Measurements from ENCODE around the gene HIC1.

Gene HIC1

DNA sequence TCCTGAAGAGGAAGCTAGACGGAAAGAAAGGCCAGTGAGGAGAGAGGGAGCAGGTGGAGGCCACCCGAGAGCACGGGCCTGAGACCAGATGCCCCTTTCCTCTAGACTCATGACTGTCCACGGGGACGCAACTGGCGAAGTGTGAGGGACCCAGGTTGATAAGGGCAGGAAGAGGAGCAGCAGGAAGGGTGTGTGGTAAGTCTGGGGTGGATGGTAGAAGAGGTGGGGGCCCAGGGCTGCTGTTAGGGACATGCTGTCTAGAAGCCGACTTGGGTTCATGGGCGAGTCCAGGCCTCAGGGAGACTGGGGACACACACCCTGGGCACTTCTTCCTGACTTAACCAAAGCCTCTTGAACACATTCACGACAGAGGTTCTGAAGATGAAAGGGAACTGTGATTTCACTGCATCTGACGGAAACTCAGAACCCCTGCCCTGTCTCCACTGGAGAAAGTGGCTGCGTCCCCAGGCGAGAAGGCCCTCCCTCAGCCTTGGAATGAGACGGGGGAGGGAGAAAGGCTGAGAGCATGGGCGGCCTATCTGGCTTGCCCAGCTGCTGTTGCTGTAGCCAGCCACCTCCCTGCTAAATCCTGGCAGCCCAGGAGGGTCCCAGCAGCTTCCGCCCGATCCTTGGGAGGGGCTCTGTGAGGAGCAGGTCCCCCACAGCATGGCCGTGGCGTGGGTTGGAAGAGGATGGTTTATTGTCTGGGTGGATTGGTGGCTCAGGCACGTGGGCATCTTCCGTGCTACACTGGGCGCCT, 6.0 kb downstream of the HIC1 start:
- no peak for DNase-seq

DNA sequence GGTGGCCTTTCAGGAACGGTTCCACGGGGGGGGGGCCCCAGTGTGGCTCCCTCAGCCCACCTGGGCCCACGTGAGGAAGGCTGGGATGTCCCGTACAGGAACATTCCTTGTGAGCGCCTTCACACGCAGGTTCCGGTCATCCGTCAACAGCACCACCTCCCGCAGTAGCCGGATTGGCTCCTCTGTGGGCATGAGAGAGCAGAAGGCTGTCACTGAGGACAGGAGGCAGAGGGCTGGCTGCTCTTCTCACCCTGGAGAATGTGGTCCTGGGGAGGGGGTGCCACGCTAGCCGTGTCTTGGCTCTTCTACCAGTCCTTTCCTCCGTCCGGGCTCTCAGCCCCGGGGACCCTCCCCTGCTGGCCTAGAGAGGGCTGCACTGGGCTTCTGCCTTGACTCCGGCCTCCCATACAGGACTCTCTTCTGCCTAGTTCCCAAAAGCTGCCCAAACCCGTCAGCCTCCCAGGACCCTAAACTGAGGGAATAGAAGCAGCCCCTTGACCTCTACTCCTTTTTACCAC, 6.6 kb downstream of the HIC1 start:
- no peak for DNase-seq

DNA sequence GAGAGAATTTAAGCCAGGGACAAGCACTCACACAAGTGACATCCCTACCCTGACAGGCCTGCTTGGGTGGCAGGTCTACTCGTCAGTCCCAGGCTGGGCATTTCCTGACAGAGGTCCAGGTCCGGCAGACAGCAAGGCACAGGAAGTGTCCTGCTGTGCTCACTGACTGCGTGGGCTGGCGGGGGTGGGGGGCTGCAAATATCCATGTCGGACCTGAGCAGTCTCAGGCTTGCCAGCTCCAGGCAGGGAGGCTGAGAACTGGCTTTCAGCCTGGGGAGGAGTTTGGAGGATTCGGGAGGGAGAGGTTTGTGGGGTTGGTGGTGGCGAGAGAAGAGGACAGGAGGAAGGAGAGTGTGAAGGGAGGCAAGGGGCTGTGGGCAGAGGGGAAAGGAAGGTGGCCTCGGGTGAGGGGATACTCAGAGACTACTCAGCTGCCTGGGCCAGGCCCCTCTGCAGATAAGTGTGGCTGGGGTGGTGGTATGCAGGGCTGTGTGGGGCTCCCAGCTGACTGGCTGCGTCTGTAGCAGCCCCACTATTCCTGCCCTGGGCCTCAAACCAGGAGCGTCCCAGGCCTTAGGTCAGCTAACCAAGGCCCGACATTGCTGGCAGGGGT, 7.8 kb downstream of the HIC1 start:
- no peak for DNase-seq

DNA sequence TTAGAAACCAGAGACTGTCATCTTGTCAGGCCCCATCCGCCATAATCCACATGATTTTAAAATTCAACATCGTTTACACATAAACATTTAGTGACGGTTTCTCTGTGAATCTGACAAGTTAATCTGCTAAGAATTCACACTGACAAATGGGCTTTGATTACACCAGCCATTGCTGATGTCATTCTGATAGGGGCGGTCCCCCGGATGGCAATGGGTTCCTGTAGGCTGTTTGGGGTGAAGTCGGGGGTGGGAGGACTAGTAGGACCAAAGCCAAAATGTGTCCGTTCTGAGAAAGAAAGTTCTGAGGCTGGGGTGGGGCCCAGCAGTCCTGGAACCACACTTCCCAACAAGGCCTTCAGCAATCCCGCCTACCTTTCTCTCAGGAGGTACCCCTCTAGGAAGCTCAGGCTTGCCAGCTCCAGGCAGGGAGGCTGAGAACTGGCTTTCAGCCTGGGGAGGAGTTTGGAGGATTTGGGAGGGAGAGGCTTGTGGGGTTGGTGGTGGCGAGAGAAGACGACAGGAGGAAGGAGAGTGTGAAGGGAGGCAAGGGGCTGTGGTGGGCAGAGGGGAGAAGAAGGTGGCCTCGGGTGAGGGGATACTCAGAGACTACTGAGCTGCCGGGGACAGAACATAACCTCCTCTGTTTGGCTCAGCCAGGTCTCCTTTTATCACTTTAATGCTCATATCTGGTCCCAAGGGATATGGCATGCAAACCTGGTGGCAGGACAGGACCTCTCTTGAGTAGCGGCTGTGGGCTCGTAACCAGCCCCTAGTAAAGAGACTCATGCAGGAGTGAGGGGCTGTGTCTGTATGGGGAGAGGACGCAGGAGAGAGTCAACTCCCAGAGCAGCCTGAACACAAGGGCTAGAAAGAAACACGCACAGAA, 8.6 kb downstream of the HIC1 start:
- no peak for DNase-seq

DNA sequence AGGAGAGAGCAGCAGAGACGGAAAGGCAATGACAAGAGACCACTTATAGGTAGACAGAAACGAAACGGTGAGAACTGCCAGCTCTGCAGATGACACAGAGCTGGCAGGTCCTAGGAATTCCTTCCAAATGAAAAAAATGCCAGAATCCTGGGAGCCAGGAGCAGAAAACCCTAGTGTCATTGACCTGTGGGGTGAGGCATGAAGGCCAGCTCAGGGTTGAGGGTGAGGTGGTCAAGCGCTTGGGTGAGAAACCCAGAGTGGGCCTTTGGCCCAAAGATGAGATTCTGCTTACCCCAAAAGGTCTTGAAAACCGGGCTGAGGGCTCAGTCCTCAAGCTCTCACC, 9.2 kb downstream of the HIC1 start:
- DNase-seq: no peak

DNA sequence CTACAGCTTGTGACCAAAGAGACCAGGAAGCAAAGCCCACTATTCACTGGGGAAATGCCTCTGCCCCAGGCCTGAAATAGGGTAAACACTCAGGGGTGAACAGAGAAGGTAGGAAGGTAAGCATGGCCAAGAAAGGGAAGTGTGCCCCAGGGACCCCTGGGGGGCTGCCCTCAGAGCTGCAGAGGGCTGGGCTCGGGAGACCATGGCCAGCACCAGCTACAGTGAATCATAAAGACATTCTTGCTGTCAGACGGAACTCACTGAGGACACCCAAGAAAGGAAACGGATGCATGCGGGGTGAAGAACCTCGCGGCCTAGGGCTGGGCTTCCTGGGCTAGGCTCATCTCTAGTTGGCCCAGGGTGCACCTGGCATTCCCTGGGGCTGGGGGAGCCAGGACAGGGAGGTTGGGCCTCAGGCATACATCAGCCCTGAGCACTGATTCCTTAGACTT, 9.6 kb downstream of the HIC1 start:
- DNase-seq: no peak

DNA sequence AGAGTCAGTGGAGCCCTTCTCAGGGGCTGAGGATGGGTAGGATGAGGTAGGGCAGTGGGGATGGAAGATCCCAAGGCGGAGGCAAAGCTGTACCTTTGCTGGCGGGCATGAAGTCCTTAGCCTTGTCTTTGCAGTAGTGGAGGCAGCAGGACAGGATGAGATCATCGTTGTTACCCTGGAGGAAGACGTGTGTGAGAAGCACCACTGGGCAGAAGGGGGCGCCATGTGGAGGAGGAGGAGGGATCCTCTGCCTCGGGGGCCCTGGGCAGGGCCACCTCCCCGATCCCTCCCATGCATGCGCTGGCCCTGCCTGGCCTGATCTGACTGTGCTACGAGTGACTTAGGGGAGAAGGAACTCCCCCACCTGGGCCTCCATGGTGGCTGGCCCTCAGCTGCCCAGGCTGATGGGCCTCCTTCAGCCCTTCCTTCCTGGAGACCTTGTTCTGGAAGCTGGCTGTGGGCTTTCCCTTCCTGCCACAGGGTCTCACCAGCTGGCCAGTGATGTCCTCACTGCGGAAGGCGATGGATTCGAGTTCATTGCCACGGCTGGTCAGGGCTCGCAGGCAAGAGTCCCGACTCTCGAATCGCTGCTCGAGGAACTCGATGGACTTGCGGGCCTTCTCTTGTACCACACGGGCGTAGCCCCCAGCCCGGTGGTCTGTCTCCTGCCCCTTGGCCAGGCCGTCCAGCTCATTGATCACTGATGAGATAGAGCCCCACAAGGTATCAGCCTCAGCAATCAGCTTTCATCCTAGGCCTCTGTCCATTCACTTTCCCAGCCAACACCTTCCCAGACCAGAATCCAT, 10.3 kb downstream of the HIC1 start:
- peak; percentile 43 for DNase-seq

DNA sequence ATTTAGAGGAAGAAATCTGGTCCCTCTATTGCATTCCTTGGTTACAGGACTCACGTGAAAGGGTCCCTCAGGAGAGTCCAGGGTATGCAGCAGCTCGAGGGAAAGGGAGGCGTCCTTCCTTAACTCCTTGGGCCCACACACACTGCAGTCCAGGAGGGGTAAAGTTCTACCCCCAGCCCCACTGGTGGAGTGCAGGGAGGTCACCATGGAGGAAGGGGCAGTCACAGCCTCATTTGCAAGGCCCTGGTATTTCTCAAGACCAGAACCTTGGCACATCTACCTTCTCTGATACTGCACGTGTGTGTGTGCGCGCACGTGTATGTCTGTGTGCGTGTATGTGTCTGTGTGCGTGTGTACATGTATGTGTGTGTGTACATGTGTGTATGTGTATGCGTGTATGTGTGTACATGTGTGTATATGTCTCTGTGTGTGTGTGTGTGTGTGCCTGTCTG, 11.1 kb downstream of the HIC1 start:
- DNase-seq: no peak

DNA sequence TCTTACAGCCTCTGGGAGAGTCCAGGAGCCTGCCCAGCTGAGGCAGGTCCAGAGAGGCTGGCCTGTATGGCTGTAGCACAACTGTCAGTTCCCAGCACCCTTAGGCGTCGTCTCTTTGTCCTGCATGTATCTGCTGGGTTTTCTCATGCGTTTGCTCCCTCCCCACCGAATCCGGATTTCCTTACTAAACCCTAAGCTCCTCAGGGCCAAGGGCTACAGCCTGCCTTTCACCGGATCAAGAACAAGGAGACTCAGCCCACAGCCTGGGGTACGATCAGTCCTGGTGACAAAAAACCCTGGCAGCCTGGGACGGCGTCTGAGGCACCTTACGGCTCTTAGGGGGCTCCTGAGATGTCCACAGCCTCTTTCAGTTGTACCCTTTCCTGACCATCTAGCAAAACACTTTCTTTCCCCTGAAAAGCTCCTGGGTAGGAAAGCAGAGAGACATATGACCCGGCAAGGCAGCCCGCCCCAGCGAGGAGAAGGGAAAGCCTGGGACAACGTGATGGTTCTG, 12.2 kb downstream of the HIC1 start:
- DNase-seq: no peak

DNA sequence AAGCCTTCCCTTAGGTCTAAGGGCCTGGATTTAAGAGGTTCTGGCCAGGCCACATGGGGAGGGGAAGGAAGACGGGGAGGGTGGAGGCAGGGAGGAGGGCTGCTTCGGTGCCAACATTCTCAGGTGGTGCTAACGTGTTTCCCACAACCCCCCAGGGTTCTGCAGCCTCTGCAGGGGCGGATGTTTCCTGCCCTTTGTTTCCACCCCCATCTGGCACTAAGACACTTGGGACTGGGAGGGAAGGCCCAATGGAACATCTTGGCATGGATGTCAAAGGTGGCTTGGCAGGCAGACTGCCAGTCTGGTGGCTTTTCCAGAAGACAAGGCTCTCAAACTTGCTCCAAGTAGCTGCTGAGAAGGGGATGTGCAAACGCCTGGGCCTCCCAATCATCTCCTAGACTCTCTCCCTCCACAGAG, 12.7 kb downstream of the HIC1 start:
- no peak for DNase-seq

DNA sequence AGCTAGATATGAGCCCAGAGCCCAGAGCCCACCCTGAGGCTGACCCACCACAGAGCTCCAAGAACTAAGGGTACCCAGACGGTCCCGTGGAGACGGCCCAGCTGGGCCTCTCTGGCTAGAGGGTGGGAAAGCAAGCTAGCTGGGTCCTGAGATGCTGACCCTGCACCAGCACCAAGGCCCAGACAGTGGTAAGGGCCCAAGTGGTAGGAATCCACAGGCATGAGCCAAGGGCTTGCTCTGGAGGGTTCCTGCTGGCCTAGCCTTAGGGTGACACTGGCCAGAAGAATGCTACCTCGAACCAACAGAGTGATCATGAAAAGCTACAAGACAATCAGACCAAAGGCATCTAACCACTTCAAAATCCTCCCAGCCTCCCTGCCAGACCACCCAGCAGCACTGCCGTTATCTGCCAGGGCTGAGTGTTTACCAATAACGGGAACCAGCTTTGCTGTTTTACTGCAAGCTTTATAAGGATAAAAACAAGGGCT, 13.2 kb downstream of the HIC1 start:
- DNase-seq: no peak

DNA sequence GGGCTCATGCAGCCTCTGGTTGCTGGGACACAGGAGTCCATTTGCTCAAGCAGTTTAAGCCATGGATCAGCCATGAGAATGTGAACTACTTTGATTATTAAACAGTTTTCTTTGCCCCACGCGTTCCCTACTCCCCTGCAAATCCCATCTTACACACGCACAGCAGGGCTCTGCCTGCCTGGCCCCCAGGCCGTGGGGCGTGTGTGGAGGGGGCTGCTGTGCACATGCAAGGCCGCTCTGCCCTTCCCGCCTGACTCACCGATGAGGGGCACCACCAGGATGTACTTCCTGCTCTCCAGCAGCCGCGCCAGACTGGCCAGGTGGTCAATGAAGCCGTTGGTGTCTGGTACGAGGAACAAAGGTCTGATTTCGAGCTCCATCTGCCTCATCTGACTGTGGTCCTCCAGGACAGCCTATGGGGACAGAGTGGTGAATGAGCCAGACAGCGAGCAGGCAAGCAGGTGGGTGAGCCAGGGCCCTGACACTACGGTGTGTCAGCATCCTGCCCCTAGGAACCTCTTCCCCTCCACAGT, 13.7 kb downstream of the HIC1 start:
- no peak for DNase-seq

DNA sequence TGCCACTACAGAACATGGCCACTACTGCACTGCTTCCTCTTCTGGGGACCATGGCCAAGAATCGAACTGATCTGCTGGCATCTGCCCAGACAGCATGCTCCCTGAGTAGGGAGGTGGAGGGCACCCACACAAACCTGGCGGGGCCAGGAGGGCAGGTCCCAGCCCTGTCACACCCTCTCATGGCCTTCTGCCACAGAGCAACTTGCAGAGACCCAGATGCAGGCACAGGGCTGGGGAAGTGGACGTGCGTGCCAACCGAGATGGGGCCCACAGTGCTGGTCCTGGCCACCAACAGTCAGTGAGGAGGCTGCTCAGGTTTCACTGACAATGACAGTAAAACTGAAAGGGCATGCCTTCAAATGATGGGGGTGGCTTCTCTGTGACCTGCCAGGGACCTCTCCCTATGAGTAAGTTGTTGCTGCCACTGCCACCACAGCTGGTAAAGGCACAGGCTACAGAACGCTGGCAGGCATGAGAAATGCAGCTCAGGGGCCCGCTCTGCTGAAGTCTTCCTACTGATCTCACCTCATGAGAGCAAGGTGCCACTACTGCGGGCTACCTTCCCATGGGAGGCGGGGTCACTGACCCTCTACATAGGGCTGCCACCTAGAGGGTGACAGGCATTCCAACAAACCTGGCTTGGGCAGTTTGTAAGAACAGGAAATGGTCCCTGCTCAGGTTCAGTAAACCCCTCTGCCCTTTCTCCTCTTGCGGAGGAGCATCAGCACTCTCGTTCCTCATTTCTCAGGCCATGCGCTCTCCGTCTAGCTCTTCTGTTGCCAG, 15.5 kb downstream of the HIC1 start:
- no peak for DNase-seq

DNA sequence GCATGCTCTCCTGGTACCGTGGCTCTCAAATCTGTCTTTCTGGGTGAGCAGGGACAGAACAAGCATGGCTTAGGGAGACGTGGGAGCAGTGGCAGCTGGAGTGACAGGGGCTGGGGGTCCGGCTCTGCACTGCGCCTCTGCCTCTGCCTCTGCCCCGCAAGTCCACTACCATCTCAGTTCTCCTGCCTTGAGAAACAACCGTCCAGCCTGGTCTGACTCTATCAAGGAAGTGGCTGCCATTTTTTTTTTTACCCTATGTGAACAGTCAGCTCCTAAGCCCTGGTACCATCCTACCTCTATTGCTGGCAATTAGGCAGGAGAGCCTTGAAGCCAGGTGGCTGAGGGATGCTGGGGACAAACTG, 16.1 kb downstream of the HIC1 start:
- DNase-seq: no peak

DNA sequence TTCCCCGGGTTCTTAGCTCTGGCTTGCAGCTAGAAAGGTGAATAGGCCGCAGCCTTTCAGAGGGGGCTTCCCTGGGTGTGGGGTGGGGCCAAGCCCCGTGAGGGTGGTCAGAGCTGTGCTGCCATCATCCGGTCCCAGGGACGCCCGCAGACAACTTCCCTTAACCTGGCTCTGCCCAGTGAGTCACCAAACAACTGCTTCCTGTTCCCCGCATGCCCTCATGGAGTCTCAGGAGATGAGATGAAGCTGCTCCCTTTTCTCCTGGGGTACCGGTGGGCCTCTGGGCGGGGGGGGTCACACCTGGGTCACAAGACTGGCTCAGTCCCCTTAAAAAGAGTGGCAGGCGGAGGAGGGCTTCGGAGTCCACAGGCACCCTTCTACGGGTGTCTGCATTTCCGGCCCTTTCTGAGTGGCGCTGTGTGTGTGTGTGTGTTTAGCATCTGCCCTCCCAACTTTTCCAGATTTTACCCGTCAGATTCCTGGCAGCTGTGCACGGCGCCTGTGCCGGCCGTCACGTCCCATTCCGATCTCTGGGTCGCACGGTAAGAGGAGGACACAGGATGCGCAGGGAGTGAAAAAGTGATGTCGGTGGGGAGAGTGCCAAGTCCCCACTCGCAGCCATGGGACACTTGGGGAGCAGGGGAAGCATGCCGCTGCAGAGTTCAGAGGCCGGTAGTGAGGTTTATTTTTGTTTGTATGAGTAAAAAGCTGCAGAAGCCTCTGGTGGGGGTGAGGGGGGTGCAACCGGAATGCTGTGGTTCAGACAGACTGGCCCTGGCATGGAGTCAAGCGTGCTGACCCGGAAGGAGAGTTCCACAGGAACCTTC, 16.8 kb downstream of the HIC1 start:
- peak; percentile 52 for DNase-seq

DNA sequence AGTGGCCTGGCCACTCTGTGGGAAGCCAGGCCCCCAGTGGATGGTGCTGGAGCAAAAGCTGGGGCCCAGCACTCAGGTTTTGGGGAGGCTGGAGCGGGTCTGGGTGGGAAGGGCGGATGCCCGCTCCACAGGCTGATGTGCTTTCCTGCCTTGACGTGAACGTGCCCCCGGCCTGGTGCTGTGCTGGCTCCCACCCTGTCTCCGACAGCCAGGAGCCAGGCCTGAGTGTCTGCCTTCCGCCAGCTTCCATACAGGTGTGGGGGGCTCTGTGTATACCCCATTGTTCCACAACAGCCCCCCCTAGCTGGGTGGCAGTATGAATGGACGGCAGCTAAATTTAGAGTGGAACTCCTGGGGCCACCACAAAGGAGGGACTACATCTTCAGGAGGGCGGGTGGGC, 20.0 kb downstream of the HIC1 start:
- no peak for DNase-seq

DNA sequence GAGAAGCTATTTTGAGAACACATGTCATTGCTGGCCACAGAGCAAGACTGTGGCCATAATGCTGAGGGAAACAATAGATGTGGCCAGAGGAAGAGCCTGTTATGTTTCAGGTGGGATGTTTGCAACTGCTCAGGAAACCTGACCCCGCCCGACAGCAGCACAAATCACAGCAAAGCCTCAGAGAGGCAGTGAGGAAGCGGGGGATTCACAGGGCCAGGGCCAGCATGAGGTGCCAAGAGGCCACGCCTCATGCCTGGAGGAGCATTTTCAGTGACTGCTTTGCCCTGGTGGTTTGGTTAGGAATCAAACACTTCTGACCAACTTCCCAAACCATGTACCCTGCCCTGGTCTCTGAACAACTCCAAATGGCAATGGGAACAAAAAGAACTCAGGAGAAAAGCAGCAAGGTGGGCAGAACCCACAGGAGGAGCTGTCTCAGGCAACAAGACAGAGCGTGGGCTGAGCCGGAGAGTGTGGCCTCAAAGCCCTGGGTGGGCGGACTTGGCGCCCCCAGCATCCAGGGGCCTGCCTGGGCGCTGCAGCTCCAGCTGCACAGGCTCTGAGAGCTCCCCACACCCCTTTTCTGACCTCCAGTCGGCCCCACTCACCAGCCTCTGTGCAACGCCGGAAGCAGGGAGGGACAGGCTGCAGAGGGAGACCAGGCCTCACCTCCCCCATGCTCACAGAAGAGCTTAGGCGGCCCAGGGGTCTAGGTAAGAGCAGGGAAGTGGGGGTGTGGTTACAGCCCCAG, 20.6 kb downstream of the HIC1 start:
- DNase-seq: no peak

DNA sequence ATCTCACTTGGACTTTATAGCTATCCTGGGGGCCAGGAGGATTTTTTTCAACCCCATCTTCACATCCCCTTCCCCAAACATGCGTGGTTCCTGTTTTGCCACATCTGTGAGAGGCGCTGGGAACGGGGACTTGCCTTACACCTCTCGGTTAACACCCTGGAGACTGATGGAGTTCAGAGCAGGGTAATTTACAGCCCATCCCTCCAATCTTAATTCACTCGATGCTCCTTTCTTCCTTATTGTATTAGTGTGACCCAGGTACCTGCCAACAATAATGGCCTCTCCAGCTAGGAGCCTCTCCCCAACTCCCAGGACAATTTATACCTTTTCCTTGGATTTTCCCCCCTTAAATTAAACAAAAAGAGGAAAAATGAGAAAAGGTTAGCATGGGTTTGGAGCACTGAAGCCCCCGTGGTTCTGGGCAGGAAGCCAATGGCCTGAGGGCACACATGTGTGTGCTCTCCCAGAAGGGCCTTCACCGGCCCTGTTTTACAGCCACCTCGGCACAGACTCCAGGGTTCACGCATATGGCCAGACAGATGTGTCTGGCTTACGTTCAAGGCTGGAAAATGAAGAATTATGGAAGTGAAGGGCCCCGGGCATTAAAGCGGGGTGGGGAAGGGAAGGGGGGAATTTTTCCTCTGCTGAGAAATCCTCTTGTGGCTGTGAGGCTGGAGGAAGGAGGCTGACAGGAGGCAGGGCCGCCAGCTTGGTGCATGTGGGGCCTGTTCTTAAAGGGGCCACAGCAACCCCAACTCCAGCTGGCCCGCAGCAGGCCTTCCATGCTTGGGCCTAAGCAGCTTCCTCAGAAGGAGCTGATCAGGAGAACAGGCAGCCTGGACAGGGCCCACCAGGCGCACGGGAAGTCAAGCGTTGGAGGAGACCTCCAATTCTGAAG, 21.4 kb downstream of the HIC1 start:
- no peak for DNase-seq

Measured in CD4-positive, alpha-beta T cell treated with Interleukin-15 for 1 hour (primary cell).